K562 (cell line): ENCODE results near the gene OCA2.

Experiments used
- JUND ChIP-seq, 2 experiments: IDR thresholded peaks; 2 replicates in 1 of 2; 3 replicates in 1 of 2; pipeline ENCODE4 v1.6.1; 2011; ENCODE audit warnings: borderline replicate concordance in 2 of 2, low read depth in 2 of 2, low read length in 2 of 2, improper control_type of control experiment in 1 of 2, missing biosample characterization in 1 of 2, missing genetic modification characterization in 1 of 2, missing genetic modification reagents in 1 of 2
- POLR2AphosphoS5 ChIP-seq: IDR thresholded peaks from 2 replicates; pipeline ENCODE4 v1.6.1; 2011; ENCODE audit warnings: mild to moderate bottlenecking, low read depth, low read length, moderate library complexity; ENCODE audit not compliant: control insufficient read depth, insufficient read depth
- ZNF274 ChIP-seq: IDR thresholded peaks from 2 replicates; pipeline ENCODE4 v1.6.1; 2011; ENCODE audit warnings: low read depth, mild to moderate bottlenecking, low read length, moderate library complexity, borderline replicate concordance

DNA sequence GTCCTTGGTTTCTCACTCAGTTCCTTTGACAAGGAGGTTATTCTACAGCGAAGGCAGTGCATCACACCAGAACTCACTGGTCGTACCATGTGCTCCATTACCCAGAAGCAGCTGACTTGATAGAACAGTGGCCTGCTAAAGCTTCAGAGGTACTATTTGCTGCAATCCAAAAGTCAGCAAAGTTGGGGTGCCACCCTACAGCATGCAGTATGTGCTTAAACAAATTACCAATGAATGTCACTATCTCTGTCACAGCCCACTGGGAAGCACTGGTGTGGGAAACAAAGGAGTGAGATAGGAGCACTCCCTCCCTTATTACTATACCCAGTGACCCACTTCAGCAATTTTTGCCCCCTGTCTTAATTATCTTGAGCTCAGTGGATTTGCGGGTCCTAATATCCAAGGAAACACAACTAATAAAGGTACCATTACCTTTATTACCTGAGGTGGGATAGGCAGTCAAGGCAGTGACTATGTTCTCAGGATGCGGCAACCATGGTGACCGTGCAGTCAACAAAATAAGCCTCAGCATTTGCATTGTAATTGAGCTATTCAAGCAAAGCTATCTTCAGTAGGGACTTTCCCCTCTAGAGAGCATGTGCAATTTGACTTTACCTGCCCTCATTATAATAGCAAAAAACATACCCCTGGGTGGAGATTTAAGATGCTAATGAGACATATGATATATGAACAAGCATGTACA, 199.4 kb downstream of the OCA2 start:
- no peak for TF ChIP-seq ZNF274
- no peak for TF ChIP-seq JUND (IDR thresholded peaks at IDR 0.05; ENCODE audit: borderline replicate concordance, low read depth, low read length)
- no peak for TF ChIP-seq JUND (tag; IDR thresholded peaks at IDR 0.05; ENCODE audit: borderline replicate concordance, low read depth, low read length)
- no peak for TF ChIP-seq POLR2AphosphoS5
